RKO (cell line): ENCODE results near the gene TMEM81.

Experiments
- DNase-seq: peaks from one replicate; pipeline ENCODE4 v3.0.0-alpha.2; 2016; ENCODE audit warnings: low spot score

Gene TMEM81

DNA sequence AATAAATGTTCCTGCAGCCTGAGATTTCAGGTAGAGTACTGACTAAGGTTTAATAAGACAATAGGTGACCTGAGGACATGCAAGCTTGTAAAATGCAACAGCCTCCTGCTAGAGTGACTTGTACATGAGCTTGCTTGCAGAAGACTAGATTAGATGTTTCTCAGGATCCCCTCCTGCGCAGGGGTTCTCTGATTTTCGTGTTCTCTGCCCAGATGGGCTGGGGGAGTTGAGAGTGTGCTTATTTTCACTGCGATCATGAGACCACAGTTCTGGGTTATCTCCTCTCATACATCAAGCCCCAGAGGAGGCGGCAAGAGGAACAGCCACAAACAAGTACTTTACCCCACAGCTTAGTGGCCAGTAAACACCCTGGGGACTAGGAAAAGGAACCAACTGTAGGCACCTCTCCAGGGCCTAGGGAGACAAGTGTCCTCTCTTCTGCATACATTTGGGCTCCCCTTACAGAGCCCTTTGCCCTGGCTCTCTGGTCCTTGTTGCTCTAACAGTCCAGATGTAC, 8.0 kb downstream of the TMEM81 start:
- DNase-seq: no peak

GRCh38 chr1:205075642-205076155, 8.6 kb downstream of the TMEM81 start:
- DNase-seq: no peak

- DNase-seq: no peak
Measured at GRCh38 chr1:205074513-205074912, 9.7 kb downstream of the TMEM81 start.

DNA sequence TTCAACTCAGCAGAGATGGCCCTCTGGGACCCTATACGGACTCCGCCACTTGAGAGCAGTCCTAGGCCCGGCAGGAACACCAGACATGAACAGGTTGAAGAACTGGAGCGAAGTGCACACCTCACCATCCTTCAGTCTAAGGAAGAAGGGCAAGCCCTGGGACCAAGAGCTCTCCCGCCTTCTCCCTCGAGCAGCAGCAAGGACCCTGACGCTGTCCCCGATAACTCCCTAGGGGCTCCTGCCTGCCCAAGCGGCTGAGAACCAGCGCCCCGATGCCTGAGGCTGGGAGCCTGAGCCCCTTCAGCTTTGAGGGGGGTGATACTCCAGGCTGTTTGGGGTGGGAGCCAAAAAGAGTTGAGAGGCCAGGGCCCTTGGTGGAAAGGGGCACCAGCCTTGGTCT, 10.2 kb downstream of the TMEM81 start:
- no peak for DNase-seq

GRCh38 chr1:205073511-205073910, 10.7 kb downstream of the TMEM81 start:
- no peak for DNase-seq

DNA sequence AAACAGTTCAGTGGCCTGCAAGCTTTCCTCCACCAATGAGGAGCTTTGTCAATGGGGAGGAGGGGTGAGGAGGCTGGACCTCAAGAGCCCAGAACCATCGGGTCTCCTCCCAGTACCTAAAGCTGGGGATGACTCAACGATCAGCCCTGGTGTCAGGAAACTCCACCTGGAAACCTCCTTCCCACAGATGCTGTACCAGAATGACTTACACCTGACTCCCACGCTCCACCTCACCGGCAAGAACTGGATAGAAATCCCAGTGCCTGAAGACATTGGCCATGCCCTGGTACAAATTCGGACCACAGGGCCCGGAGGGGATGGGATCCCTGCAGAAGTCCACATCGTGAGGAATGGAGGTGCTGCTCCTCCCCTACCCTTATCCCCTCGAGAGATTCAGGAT, 11.4 kb downstream of the TMEM81 start:
- no peak for DNase-seq

DNA sequence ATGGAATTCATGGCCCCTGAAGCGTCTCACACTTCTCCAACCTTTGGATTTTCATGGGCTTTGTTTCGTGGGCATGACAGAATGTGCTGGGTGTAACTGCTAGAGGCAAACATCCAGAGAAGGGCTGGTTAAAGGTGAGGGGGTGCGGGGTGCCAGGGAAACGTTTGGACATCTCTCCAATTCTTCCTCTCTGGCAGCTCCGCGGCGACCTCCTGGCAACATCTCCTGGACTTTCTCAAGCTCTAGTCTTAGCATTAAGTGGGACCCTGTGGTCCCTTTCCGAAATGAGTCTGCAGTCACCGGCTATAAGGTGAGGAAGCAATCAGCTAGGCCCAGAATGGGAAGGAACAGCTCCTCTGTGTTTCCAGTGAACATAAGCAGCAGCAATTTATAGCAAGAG, 12.0 kb downstream of the TMEM81 start:
- DNase-seq: no peak

GRCh38 chr1:205071801-205072200, 12.5 kb downstream of the TMEM81 start:
- DNase-seq: no peak

DNA sequence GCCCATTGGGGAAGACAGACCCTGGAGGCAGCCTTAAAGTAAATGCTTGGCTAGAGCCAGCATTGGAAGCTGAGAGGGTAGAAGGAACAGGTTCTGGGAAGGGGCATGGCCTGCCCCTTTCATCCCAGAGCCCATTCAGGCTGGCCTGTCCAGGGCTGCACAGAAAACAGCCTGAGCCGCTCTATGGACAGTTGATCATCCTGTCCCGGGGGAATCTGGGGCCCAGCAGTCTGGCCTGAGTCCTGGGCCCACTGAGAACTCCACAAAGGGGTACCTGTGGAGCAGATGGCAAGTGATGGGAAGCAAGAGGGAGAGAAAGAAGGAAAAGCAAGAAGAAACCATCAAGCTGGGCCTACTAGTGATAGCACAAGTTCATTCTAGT, 13.2 kb downstream of the TMEM81 start:
- DNase-seq: no peak

DNA sequence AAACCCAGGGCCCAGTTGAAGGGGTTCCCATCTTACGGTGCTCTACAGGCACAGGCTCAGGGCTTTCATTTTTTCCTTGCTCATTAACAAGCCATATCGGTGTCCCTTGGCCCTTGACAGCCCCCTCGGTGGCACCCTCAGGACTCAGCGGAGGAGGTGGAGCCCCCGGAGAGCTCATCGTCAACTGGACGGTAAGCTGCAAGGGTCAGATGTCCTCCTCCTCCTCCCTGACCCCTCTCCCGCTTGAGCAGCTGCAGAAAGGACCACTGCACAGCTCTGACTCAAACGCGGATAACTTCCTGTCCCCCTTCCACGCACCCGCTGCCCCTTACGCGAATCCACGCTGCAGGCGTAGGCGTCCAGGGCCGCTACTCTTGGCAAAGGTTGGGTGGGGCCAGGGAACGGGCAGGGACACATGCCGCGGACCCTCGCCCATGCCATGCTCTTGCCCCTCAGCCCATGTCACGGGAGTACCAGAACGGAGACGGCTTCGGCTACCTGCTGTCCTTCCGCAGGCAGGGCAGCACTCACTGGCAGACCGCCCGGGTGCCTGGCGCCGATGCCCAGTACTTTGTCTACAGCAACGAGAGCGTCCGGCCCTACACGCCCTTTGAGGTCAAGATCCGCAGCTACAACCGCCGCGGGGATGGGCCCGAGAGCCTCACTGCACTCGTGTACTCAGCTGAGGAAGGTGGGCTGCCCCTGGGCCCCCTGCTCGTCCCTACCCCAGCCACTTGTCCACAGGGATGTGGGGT, 14.7 kb downstream of the TMEM81 start:
- no peak for DNase-seq

- DNase-seq: no peak
Measured at GRCh38 chr1:205068457-205069040, 15.7 kb downstream of the TMEM81 start.

- no peak for DNase-seq
Measured at GRCh38 chr1:205068001-205068400, 16.3 kb downstream of the TMEM81 start.

- no peak for DNase-seq
Measured at GRCh38 chr1:205067031-205067430, 17.2 kb downstream of the TMEM81 start.

DNA sequence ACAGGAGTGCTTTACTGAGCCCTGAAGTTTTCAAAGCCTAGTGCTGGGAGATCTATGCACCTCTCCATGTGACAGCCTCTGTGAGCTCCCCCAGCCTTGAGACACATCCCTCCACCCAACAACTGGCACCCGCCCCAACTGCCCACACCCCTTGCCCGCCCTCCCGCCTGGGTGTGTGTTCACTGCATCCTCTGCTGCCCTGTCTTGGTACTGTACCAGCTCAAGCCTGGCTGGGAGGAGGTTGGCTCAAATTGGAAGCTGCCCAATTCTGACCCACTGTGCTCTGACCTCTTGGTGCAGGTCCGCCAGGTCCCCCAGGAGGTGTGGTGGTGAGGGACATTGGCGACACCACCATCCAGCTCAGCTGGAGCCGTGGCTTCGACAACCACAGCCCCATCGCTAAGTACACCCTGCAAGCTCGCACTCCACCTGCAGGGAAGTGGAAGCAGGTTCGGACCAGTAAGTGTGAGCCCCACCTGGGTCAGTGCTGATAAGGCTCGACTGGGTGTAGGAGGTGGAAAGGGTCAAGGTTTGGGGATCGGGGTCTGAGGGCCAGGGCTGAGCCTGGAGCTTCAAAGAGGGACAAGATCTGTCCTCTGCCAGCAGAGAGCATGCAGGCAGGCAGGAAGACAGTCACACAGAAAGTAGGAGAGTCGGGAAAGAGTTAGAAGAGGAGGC, 18.0 kb downstream of the TMEM81 start:
- DNase-seq: no peak

GRCh38 chr1:205065666-205066065, 18.6 kb downstream of the TMEM81 start:
- DNase-seq: no peak

GRCh38 chr1:205064741-205065316, 19.4 kb downstream of the TMEM81 start:
- DNase-seq: no peak

DNA sequence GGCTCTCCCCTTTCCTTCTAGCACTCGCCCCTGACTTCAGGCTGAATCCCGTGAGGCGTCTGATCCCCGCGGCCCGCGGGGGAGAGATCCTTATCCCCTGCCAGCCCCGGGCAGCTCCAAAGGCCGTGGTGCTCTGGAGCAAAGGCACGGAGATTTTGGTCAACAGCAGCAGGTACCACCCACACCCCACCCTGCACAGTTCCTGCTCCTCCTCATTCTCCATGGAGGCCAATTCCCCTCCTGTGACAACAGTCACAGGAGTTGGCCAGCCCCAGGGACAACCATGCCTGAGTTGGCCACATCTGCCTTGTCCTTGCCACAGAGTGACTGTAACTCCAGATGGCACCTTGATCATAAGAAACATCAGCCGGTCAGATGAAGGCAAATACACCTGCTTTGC, 20.0 kb downstream of the TMEM81 start:
- DNase-seq: no peak

GRCh38 chr1:205062895-205063294, 21.4 kb downstream of the TMEM81 start:
- no peak for DNase-seq

DNA sequence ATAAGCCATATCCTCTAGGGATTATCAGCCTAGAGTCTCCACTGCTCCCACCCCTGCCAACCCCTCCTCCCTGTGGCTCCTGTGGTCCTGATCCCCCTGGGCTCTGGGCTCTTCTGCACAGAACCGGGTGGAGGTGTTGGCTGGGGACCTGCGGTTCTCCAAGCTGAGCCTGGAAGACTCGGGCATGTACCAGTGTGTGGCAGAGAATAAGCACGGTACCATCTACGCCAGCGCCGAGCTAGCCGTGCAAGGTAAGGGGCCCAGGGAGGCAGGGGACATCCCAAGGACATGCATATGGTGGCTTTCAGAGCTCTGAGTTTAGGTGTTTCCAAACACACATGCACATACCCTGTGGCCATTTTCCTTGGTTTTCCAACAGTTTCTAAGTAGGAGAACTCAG, 21.9 kb downstream of the TMEM81 start:
- DNase-seq: no peak

DNA sequence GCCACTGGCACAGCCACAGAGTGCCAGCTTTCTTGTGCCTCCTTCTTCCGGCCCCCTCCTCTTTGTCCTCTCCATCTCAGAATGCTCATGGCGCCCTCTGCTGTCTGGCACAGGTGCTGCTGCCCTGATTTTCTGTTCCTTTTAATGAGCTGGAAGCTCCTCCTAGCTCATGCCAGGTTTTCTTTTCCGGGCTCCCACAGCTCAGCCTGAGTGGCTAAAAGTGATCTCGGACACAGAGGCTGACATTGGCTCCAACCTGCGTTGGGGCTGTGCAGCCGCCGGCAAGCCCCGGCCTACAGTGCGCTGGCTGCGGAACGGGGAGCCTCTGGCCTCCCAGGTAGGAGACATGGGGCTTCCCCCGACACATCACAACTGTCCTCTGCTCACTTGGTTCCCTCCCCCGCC, 22.6 kb downstream of the TMEM81 start:
- peak; percentile 56 for DNase-seq

- DNase-seq: no peak
Measured at GRCh38 chr1:205061227-205061626, 23.0 kb downstream of the TMEM81 start.

DNA sequence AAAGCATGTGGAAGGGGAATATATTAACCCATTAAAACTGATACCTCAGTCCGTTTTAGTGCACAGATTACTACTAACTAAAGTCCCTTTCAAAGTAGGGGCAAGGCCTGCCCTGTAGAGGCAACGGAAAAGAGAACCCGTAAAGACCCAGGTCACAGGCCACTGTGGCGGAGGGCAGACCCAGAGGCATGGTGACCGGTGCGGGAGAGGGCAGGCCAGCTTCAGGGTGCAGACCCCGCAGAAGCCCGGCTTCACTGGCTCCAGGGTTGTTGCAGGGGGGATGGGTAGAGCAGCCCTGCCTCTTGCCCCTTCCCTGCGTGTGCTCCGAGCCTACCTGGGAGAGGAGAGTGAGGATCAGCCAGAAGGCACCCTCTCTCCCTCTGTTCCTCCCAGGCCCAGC, 23.5 kb downstream of the TMEM81 start:
- no peak for DNase-seq

DNA sequence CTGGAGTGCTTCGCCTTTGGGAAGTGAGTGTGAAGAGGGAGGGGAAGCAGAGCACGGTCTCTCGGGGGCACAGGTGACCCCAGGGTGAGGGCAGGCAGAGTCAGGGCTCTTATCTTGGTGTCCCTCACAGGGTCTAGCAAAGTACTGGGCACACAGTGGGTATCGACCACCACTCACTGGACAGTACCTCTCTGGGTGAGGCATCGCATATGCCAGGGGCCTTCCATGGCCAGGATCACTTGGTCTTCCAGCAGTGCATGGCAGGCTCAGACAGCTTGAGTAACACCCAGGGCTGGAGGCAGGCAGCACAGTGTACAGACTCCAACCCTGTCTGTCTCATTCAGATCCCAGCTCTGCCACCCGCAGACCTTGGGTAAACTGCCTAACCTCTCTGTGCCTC, 24.6 kb downstream of the TMEM81 start:
- no peak for DNase-seq
